ENCODE data around the gene KCNC2.

Gene KCNC2

DNA sequence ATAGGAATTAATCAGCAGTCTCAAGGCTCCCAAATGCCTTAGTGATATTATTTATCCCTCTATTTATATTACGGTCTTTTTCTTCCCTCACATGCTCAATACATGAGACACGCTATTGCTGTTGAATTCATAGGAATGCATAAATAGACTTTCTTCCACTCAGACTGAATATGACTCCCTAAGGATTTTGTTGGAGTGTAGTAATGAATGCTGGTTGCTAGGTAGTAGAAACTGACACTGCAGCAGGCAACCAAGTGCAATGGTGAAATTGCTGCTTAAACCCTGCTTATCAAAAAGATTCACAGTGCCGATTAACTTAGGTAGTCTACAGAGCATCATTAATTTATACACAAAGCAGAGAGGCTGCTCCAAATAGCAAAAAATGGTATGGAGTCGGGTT is 168.2 kb downstream of the KCNC2 start:
- ChIA-PET POLR2A (no interaction called here), CTCF (no interaction called here)
- TF ChIP-seq, protein P1, sequence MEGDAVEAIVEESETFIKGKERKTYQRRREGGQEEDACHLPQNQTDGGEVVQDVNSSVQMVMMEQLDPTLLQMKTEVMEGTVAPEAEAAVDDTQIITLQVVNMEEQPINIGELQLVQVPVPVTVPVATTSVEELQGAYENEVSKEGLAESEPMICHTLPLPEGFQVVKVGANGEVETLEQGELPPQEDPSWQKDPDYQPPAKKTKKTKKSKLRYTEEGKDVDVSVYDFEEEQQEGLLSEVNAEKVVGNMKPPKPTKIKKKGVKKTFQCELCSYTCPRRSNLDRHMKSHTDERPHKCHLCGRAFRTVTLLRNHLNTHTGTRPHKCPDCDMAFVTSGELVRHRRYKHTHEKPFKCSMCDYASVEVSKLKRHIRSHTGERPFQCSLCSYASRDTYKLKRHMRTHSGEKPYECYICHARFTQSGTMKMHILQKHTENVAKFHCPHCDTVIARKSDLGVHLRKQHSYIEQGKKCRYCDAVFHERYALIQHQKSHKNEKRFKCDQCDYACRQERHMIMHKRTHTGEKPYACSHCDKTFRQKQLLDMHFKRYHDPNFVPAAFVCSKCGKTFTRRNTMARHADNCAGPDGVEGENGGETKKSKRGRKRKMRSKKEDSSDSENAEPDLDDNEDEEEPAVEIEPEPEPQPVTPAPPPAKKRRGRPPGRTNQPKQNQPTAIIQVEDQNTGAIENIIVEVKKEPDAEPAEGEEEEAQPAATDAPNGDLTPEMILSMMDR (IDR thresholded peaks at IDR 0.05; ENCODE audit: control extremely low read depth, extremely low read depth, low read depth, missing control alignments): no peak
- DNase-seq (ENCODE audit: extremely low spot score): no peak

DNA sequence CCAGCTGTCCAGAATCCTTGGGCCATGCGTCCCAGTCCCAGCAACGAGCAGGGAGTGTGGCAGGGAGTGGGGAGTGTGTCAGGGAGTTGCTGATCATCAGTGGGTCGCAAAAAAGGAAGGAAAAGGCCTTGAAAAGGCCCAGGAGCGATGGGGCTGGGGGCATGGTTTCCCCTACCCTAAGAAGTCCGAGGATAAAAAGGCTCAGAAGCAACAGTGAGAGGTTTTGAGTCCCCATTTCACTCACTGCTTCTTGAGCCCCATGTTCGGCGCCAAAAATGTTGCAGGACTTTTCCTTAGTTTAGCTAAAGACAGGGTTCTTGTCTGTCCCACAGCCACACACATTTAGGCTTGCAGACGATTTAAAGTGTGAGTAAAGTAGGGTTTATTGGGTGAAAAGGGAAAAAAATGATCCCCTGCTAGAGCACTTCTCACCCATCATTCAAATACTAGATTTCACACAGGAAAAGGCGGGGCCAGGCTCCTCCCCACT is 189.5 kb downstream of the KCNC2 start:
- DNase-seq (ENCODE audit: extremely low spot score): no peak
- TF ChIP-seq, protein P1 (IDR thresholded peaks at IDR 0.05; ENCODE audit: control extremely low read depth, extremely low read depth, low read depth, missing control alignments): no peak
- ChIA-PET CTCF (no interaction called here), POLR2A (no interaction called here)

- TF ChIP-seq, protein P1 (IDR thresholded peaks at IDR 0.05; ENCODE audit: control extremely low read depth, extremely low read depth, low read depth, missing control alignments): no peak
- no peak for DNase-seq (ENCODE audit: extremely low spot score)
- ChIA-PET POLR2A (no interaction called here), CTCF (interaction anchor here (1.3 kb wide), 1 partner anchor 28 kb away, joined by 6 read pairs; no protein-coding TSS in a partner anchor)
Observed at GRCh38 chr12:75011120-75011519, 198.5 kb downstream of the KCNC2 start.

DNA sequence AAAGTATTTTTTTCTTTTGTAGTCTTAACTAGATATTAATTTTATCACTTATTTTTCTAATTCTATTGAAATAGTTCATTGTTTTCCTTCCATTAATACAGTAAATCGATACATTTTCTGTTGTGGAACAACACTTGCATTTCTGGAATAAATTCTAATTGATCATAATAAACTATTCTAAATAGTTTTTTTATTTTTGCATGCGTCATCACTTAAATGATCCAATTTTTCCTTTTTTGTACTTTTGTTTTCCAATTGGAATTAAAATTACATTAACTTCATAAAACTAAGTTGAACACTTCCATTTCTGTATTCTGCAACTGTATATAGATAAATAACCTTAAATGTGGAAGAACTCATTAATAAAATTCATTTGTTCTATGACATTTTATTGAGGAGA is 202.5 kb downstream of the KCNC2 start:
- TF ChIP-seq, protein P1 (IDR thresholded peaks at IDR 0.05; ENCODE audit: control extremely low read depth, extremely low read depth, low read depth, missing control alignments): no peak
- CTCF ChIA-PET: no interaction called here
- DNase-seq (ENCODE audit: extremely low spot score): no peak
- POLR2A ChIA-PET: no interaction called here

DNA sequence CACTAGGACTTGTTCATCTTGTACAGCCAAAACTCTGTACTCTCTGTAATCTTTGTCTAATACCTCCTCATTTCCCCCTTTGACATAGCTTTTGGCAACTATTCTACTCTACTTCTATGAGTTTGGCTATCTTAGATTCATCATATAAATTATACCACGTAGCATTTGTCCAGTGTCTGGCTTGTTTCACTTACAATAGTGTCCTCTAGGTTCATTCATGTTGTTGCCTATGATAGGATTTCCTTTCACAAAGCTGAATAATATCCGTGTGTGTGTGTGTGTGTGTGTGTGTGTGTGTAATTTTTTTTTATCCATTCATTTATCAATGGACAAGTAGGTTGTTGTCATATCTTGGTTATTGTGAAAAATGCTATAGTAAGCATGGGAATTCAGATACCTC is 209.5 kb downstream of the KCNC2 start:
- DNase-seq (ENCODE audit: extremely low spot score): no peak
- ChIA-PET POLR2A (no interaction called here), CTCF (interaction anchor here (1.3 to 1.4 kb wide), 2 partner anchors 11 to 13 kb away, joined by 3 to 4 read pairs; no protein-coding TSS in a partner anchor)
- TF ChIP-seq, protein P1 (IDR thresholded peaks at IDR 0.05; ENCODE audit: control extremely low read depth, extremely low read depth, low read depth, missing control alignments): no peak

DNA sequence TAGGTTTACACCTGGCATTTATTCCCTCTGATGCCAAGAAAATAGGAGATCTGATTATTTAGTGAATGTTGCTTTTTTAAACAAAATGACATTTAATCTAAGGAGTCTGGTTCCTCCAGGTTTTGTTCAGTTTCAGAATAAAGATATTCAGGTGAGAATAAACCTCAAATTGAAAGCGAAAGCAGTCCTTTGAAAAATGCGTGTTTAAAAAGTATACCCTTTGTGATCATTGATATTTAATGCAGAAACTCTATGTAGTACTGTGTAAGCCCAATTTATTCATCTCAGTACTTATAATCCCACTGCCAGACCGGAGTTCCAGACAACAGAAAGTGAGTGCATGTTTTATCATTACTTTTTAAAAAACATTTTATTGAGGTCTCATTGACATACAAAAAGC is 210.2 kb downstream of the KCNC2 start:
- POLR2A ChIA-PET: no interaction called here
- no peak for DNase-seq (ENCODE audit: extremely low spot score)
- CTCF ChIA-PET: interaction anchor here (1.3 kb wide), 1 partner anchor 10 kb away, joined by 4 read pairs; no protein-coding TSS in a partner anchor
- TF ChIP-seq, protein P1 (IDR thresholded peaks at IDR 0.05; ENCODE audit: control extremely low read depth, extremely low read depth, low read depth, missing control alignments): no peak
